Kidney epithelial cell (primary cell): ENCODE results near the gene GFM1. TPM values are rescaled to one million over a fixed set of nuclear protein-coding genes. Genes with fewer than 3 reads are reported as not detected.

Experiments used
- DNase-seq: peaks from one replicate; pipeline ENCODE4 v3.0.0-alpha.2; 2010; ENCODE audit warnings: low read depth
- H3K27me3 ChIP-seq: 2 replicates; pipeline ENCODE4 v1.6.0; 2011; ENCODE audit warnings: low read length; ENCODE audit not compliant: control insufficient read depth, insufficient read depth
- H3K36me3 ChIP-seq: 2 replicates; pipeline ENCODE4 v1.5.1; 2011; ENCODE audit warnings: low read length; ENCODE audit not compliant: control insufficient read depth, insufficient read depth
- H3K4me3 ChIP-seq: 2 replicates; pipeline ENCODE4 v1.5.1; 2011; ENCODE audit warnings: low read depth, mild to moderate bottlenecking, control low read depth, low read length
- CTCF ChIP-seq: IDR thresholded peaks from 2 replicates; pipeline ENCODE4 v1.5.1; 2011; ENCODE audit warnings: mild to moderate bottlenecking, moderate library complexity, low read length, control low read depth, inconsistent platforms; ENCODE audit not compliant: insufficient read depth, poor library complexity, severe bottlenecking
- total RNA-seq: library from RNA; depleted of rRNA; stranded (reverse); fragments of >200 nt; gene quantifications from 2 replicates; pipeline ENCODE4 v1.2.3, GENCODE V29; 2015

GFM1 gene
- total RNA-seq, 1 donor from 2014 or later, result 55.0 TPM

GRCh38 chr3:158735296-158736033 lies 91.1 kb downstream of the GFM1 start:
- no peak for TF ChIP-seq CTCF
- H3K4me3 ChIP-seq, result no peak overlapping the region
- no peaks in the 10 kb centered on the region for H3K27me3 ChIP-seq
- no peak for DNase-seq
- peaks cover 1% of the 10 kb centered on the region for H3K36me3 ChIP-seq

GRCh38 chr3:158737410-158737809 lies 93.1 kb downstream of the GFM1 start:
- Histone ChIP-seq H3K36me3 (peaks cover 1% of the 10 kb centered on the region), H3K27me3 (no peaks in the 10 kb centered on the region), H3K4me3 (no peak overlapping the region)
- DNase-seq, result no peak
- TF ChIP-seq CTCF, result no peak

- no peak for DNase-seq
- no peaks in the 10 kb centered on the region for H3K27me3 ChIP-seq
- H3K36me3 ChIP-seq, result peaks cover 1% of the 10 kb centered on the region
- no peak overlapping the region for H3K4me3 ChIP-seq
- no peak for TF ChIP-seq CTCF
Measured at GRCh38 chr3:158737976-158738615, 93.8 kb downstream of the GFM1 start.

GRCh38 chr3:158738653-158739052 lies 94.3 kb downstream of the GFM1 start:
- TF ChIP-seq CTCF, result no peak
- no peak for DNase-seq
- Histone ChIP-seq H3K27me3 (no peaks in the 10 kb centered on the region), H3K4me3 (no peak overlapping the region), H3K36me3 (peaks cover under 1% of the 10 kb centered on the region)

GRCh38 chr3:158739078-158739477 lies 94.8 kb downstream of the GFM1 start:
- DNase-seq, result no peak
- TF ChIP-seq CTCF, result no peak
- no peak overlapping the region for H3K4me3 ChIP-seq
- H3K36me3 ChIP-seq, result no peaks in the 10 kb centered on the region
- H3K27me3 ChIP-seq, result no peaks in the 10 kb centered on the region
